ENCODE results near the gene PRKCD.

PRKCD gene

DNA sequence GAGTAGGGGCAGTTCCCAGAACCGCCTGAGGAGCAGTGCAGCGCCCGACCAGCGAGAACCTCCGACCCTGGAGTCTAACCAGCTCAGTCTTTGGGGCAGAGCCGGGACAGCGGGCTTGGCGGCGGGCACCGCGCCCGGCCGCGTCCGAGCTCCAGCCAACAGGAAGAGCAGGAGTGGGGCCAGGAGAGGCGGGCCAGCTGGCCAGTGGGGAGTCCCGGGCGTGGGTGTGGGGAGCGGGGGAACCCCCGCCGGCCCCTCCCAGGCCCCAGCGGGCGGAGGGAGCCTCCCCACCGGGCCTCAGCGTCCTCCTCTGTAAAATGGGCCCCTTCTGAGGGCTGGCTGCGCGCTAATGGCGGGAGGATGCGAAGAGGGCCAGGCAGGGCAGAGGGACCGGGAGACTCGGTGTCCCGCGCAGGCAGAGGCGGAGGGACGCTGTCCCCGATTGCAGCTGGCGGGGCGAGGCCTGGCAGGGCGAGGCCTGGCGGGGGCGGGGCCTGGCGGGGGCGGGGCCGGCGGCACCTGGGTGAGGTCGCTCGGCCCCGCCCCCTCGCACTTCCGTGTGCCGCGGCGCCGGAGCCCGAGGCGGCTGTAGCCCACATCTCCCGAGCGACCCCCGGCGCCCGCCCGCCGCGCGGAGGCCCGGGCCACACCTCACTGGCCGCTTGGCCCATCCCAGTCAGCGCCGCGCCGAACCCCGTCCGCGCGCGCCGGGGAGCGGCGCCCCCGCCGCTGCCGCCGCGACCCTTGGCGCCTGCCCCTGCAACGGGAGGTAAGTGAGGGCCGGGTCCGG lies at the start of gene PRKCD:
Gene PRKCD, plus strand, starts transcription at position 550 of the 790 bp plus-strand sequence. CDS start 17,214 bp downstream, outside the sequence.
- in situ Hi-C loops (cut with HindIII; ENCODE audit: low sequenced_read_pairs) = no loop called here

DNA sequence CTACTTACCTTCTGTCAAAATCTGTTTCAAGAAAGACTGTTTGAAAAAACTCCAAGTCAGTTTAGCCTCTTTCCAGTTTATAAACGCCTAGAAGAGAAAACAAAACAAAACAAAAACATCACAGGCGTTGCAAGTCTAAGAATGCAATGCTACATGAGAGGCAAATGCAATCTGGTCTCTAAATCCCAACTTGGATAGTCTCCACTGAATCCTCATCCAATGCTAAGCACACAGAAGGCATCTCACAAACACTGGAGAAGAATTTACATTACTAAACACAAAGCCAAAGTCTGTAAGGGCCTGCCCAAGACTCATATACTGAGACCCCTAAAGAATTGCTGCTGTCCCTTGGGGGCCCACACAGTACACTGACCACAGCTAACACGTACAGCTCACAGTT lies 49.2 kb upstream of the PRKCD start:
- in situ Hi-C loops (cut with HindIII; ENCODE audit: low sequenced_read_pairs) = no loop called here

DNA sequence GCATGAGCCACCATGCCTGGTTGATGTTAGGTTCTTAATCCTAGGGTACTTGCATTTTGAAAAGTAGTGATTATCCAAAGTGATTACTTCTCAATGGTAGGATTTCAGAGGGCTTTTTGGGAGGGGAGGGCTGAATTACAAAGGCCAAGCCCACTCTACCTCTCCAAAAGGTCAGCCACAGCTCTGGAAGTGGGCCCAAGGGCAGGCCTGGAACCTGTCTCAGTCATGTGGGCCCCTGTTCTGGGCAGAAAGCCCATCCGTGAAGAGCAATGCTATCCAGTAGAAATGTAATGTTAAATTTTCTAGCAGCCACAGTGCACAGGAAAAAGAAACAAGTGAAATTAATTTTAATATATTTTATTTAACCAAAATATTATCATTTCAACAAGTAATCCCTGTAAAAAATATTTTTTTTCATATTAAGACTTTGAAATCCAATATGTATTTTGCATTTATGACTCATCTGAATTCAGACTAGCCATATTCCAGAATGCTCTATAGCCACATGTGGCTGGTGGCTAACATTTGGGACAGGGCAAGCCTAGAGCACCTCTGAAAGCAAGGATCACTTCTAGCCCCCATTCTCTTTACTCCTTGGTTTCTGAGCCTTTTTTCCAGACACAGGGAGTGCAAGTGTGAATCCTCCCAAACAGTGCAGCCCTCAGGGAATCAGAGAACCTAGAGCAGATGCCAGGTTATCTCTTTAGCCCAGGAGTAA lies 47.6 kb upstream of the PRKCD start:
- in situ Hi-C loops (cut with HindIII; ENCODE audit: low sequenced_read_pairs) = no loop called here

DNA sequence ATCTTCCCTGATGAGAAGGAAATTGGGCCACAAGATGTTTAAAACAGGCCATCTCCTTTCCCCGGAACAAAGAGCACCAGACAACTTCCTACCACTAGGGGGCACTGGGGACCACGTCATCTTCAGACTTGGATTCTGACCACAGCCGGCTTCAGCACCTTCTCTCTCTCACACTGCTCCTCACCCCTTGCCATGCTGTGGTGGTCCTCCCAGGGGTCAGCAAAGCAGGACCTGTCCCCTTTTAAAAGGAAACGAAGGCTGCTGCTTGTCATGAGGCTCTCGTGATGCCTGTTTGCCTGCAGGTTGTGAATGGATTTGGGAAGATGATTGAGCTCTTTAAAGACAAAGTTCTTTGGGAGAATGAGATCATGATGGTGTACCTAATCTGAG lies 47.0 kb upstream of the PRKCD start:
- in situ Hi-C loops (cut with HindIII; ENCODE audit: low sequenced_read_pairs) = no loop called here

DNA sequence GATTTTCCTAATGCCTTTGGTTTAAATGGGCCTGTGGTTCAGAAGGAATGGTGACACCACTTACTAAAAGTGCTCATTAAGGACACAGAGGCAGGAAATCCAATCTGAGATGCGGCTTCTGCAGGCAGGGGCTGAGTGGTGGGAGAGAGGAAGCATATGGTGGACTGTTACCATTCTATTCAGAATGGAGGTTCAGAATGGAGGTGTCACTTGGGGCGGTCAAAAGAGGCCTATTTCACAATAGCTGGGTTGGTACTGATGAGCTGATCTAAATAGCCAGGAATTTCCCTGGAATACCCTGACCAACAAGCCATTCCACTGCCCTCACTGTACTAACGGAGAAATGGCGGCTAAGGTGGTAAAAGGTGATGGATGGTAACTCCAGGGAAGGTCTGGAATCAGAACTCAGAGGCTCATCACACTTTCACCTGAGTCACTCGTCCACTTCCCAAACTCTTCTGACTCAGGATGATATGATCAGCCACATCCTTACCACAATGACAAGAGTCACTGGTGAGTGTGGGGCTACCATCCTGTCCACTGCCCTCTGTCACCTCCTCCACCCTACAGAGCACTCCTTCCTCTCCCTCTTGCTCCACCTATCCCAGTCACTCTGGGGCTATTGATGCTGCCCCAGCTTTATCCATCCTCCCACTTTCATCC lies 46.5 kb upstream of the PRKCD start:
- in situ Hi-C loops (cut with HindIII; ENCODE audit: low sequenced_read_pairs) = loop anchor here (5.0 kb wide), 1 partner anchor 93 kb away; no protein-coding TSS in a partner anchor

DNA sequence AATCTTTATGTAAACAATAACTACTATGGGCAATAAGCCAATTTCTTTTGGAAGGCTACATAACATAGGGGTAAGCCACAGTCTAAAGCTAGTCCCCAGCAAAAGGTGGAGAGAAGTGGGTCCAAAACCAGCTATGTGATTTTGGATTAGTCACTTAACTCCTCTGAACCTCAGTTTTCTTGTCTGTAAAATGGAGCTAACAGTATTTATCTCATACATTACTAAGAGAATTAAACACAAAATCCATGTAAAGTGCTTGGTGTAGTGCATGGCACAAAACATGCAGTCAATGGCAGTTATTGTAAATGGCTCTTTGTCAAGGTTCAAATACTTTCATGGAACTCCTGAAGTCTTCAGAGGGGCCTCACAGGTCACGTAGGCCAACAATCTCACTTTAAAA lies 44.1 kb upstream of the PRKCD start:
- in situ Hi-C loops (cut with HindIII; ENCODE audit: low sequenced_read_pairs) = loop anchor here (5.0 kb wide), 1 partner anchor 90 kb away; no protein-coding TSS in a partner anchor

DNA sequence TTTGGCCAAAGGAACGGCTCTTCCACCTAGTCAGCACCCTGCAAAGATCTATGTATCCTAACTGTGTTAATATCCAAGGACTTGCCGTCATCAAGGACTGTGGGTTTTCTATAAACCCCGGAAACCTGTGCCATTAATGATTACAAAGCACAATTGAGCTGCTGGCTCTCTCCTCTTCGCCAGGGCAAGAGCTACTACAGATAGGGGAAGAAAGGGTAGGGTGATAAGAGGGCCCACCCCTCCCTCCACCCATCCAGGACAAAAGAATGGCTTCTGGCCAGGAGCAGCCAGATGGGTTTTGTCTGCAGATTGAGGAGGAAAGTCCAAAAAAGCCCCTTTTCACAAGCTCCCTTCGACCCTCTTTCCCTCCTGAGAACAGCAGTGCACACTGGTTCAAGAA lies 40.7 kb upstream of the PRKCD start:
- in situ Hi-C loops (cut with HindIII; ENCODE audit: low sequenced_read_pairs) = no loop called here

DNA sequence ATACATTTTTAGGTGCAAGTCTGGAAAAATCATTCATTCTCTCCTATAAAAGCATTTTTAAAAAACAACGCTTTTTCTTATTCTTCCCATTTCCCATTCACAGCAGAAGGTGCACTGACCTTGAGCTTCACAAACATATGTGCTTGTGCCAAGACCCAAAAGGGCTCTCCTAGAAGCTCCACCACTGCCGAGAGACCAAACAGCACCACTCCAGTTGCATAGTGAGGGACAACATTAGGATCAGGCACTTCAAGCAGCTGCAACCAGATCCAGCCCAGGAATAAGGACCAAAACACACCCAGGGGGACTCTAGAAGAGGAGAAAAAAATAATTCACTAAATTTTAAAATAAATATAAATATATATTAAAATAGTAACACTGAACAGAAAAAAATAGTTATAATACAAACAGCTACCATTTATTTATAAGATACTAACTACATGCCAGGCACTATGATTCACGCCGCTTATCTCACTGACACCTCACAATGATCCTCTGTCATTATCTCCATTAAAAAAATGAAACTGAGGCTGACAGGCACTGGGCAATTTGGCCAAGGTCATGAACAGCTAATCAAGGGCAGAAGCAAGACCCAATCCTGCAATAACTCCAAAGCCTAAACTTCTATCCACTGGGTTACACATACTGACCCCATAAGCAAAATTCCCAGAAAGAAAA lies 38.6 kb upstream of the PRKCD start:
- in situ Hi-C loops (cut with HindIII; ENCODE audit: low sequenced_read_pairs) = no loop called here

DNA sequence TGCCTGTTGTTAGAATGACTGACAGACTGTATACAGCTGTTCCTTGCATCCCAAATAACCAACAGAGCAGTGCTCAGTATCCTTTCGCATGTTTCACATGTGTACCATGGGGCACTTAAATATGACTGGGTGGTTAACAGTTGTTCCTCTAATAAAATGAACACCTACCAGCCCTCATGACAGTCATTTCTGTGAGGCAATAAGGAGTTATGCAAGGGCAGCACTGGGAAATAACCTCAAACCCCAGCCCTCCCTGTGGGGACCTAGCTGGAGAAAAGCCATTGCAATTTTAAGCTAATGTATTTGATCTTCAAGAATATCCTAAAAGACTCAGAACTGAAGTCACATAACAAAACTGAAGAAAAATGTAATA lies 38.1 kb upstream of the PRKCD start:
- in situ Hi-C loops (cut with HindIII; ENCODE audit: low sequenced_read_pairs) = no loop called here

DNA sequence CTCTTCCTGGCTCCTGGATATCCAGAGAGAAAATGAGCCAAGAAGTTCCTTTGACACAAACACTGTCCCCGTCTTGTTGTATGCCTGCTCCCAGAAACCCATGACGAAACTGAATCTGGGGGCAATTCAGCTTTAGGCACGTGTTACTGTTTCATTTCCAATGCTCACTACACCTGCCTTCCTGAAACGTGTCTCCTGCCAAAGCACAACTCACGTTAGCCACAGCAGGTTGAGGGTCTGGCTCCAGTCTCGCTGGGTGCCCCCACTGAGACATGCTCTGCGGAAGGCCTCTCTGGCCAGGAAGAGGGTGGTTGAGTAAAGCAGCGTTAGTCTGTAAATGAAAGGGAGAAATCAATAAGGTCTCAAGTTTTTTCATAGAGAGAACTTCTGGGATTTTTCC lies 37.5 kb upstream of the PRKCD start:
- in situ Hi-C loops (cut with HindIII; ENCODE audit: low sequenced_read_pairs) = no loop called here

DNA sequence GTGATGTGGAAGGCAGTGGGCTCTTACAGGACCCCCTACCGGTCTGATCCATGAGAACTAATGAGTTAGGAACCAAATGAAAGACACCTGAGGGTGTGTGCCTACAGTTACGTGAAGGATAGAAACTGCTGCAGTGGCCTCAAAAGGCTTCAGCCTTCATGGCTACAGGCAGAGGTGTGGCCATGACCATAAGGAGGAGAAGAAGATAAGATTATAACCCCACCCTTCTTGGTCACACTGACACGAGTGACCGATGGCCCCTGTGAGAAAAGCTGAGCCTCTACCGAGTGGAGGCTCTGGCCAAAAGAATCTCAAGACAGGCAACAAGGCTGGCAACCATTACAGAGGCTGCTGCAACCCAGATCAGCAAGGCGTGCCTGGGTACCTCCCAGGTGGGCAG lies 37.1 kb upstream of the PRKCD start:
- in situ Hi-C loops (cut with HindIII; ENCODE audit: low sequenced_read_pairs) = no loop called here

DNA sequence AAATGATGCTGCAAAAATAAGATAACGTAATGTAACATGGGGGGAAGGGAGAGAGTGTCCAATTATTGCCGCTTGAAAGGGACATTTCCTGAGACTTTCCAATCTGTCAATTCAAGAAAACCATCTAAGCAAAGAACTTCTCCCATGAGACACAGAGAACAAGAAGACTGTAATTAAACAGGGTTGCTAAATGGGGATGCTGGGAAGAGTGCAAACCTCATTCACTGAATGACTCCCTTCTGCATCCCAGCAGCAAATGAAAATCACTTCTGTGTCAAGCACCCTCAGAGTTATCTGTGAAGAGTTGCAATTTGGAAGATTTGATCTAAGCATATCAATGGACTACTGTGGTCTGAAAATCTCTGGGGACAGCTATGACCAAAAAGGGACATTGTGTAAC lies 34.4 kb upstream of the PRKCD start:
- in situ Hi-C loops (cut with HindIII; ENCODE audit: low sequenced_read_pairs) = no loop called here

DNA sequence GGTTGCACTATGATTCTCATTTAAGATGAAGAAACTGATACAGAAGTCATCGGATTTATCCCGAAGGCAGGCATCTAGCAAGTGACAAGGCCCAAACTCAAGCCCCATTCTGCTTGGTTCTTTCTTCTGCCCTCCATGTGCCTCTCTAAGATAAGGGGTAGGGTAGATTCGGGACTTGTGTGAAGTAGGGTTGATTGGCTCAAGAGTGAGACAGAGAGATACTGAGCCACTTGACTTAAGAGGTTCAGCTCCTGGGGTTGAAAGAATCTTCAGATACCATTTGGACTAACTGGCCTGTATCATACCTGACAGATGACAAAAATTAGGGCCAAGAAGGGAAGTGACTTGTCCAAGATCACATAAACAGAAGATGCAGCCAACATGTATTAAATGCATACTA lies 31.7 kb upstream of the PRKCD start:
- in situ Hi-C loops (cut with HindIII; ENCODE audit: low sequenced_read_pairs) = no loop called here

DNA sequence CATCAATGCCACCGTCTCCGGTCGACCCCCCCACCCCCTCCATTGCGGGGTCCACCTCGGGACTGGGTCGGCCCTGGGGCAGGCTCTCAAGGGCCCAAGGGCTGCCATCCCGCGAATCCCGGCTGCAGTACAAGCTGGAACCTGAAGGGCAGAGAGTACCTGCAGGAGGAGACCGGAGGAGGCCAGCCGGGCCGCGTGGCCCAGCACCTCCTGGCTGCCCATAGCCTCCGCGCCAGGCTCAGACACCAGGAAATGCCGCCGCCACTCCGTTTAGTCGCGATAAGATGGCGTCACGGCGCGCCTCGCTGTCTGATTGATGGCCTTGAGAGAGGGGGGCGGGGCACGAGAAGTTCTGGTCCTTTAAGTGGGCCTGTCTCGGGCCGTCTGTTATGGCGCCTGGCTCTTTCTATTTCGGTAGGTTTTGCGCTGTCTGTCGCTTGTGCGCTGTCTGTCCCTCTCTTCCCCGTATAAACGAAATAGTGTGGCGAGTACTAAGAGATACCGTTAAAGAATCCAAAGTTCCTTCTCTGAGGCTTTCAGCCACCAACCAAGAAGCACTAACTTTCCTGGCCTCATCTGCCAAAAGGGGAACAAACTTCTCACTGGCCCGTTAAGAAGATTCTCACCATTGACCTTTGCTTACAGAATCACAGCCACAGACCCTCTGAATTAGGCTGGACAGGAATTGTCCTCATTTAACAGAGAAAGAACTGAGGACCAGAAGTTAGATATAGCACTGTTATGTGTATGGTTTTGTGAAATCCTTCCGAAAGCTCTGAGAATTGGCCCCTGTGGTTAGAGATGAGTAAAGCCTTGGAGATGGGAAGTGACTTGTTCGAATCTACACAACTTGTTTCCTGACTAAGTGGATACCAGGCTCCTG lies 30.6 kb upstream of the PRKCD start, which contains the start of gene RFT1:
Gene RFT1, minus strand, starts transcription at position 257 of the 883 bp plus-strand sequence. Its CDS starts 35 bp downstream, at position 222.
- in situ Hi-C loops (cut with HindIII; ENCODE audit: low sequenced_read_pairs) = loop anchor here (10.0 kb wide), 1 partner anchor 144 kb away; no protein-coding TSS in a partner anchor

DNA sequence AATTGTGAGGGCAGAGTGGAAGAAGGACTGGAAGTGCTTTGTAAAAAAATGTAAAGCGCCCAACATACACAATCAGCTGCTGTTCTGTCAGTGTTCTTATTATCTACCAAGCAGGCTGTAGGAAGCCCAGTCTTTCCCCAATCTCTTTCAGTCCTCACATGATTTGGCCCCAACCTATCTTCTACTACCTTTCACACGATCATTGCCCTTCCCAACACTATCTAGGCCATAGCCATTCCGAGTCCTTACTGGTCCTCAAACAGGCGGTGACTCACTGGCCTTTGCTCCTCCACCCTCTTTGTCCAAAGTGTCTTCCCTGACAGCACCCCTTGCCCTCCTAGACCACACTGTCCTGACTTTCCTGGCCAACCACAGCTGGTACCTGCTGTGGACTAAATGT lies 29.9 kb upstream of the PRKCD start:
- in situ Hi-C loops (cut with HindIII; ENCODE audit: low sequenced_read_pairs) = loop anchor here (10.0 kb wide), 1 partner anchor 144 kb away; no protein-coding TSS in a partner anchor

DNA sequence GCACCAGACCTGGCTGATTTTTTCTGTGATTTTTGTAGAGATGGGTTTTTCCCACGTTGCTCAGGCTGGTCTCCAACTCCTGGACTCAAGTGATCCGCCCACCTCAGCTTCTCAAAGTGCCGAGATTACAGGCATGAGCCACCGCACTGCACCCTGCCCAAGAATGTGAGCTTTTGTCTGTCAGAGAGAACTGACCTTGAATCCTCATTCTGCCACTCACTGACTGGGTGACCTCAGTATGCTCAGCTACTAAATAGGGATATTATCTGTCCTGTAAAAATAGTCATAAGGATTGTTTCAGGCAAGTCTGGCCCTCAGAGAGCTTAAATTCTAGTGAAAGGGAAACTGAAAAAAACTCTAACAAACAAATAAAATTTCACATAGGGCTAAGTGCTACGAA lies 28.7 kb upstream of the PRKCD start:
- in situ Hi-C loops (cut with HindIII; ENCODE audit: low sequenced_read_pairs) = loop anchor here (10.0 kb wide), 1 partner anchor 142 kb away; no protein-coding TSS in a partner anchor

DNA sequence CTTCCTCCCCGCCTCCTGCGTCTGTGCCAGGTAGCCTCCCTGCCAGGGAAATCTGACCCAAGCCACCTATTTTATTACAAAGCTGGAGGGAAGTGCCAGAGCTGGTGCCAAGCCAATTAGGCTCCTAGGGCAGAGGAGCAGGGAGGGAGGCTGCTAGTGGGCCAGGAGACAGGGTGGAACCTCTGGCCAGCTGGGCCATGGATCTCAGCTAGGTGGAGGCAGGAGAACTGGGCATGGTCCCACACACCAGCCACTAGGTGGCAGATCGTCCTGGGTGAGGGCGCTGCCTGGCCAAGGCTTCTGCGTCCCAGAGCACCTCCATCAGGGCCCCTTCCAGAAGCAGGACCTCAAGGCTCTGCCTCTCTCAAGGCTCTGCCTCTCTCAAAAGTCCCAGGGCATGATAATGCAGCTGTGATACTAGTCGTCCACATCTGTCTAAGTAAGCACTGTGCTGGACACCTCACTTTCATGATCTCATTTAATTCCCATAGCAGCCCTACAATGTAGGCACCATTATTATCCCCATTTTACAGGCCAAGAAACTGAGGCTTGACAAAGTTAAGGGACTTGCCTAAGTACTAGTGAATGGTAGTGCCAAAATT lies 26.3 kb upstream of the PRKCD start:
- in situ Hi-C loops (cut with HindIII; ENCODE audit: low sequenced_read_pairs) = loop anchor here (10.0 kb wide), 1 partner anchor 140 kb away; no protein-coding TSS in a partner anchor

DNA sequence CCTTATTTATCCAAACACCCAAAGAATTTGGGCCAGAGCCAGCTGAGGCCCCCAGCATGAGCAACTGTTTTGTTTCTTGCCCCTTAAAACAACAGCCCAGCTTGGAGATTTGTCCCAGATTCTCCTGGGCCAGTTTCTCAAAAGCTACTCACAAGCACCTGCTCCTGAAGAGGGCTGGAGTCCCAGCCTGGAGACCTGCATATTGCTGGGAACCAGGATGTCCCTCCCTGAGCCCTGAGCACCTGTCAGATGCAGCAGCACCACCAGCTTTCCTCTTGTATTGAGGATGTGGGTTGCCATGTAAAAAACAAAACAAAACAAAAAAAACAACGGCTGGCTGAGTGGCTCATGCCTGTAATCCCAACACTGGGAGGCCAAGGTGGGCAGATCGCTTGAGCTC lies 23.8 kb upstream of the PRKCD start:
- in situ Hi-C loops (cut with HindIII; ENCODE audit: low sequenced_read_pairs) = loop anchor here (10.0 kb wide), 1 partner anchor 138 kb away; no protein-coding TSS in a partner anchor

DNA sequence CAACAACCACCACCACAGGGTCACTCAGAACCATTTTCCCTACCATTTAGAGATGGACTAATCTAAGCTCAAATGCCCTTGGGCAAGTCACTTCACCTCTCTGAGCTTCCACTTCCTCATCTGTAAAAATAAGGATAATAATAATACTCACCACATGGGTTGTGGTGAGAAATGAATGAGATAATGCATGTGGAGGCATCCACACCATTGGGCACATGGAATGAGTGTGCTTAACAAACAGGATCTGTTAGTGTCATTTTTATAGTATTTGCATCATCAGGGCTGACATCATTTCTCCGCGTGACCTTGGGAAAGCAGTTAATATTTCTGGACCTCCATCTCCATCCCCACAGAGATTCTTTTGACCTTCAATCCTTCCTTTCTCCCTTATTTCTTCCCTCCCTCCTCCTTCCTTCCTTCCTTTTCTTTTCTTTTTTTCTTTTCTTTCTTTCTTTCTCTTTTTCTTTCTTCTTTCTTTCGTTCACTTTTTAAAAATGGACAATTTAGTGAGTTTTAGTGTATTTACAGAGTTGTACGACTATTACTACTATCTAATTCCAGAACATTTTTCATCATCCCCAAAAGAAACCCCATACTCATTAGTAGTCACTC lies 23.1 kb upstream of the PRKCD start:
- in situ Hi-C loops (cut with HindIII; ENCODE audit: low sequenced_read_pairs) = loop anchor here (10.0 kb wide), 1 partner anchor 137 kb away; no protein-coding TSS in a partner anchor
